GM18868 (cell line): ENCODE results near the gene PPP1R3E.

Experiments
- ATAC-seq: cut with Tn5 transposase; IDR thresholded peaks from one replicate; pipeline ENCODE4 v1.9.1; 2021; ENCODE audit warnings: mild to moderate bottlenecking, moderate library complexity; ENCODE audit not compliant: unreplicated experiment

Gene PPP1R3E

DNA sequence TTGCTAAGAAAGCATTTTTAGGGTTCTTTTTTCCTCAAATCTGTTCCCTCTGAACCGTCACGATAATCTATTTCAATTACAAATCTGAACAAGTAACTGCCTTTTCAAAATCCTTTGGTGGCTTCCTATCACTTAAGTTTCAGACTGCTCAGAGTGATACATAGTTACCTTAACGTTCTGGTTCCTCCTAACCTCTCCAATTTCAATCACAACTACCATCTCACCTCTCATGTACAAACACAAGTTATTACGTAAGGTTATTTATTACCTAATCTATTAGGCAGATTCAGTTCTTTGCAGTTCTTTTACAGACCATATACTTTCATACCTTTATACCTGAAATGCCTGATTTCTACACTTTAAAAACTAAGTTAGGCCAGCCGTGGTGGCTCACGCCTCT lies 52.8 kb downstream of the PPP1R3E start:
- no peak for ATAC-seq

DNA sequence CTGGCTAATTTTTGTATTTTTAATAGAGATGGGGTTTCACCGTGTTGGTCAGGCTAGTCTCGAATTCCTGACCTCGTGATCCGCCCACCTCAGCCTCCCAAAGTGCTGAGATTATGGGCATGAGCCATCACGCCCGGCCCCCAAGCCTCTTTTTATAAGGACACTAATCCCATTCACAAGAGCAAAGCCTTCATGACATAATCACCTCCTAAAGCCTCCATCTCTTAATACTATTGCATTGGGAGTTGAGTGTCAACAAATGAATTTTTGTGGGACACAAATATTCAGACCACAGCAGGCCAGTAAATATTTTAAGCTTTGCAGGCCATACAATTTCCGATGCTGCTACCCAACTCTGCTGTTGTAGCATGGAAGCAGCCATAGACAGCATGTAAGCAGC lies 54.1 kb downstream of the PPP1R3E start:
- no peak for ATAC-seq
